ENCODE results near the gene SLIT1. TPM values are rescaled to one million over a fixed set of nuclear protein-coding genes. Genes with fewer than 3 reads are reported as not detected.
"Not testable (repeated sequence)": the region's sequence is repeated elsewhere in the genome, so short reads cannot be mapped to it uniquely, and the experiment has no call there.

The SLIT1 gene
- total RNA-seq, 1 donor from 2014 or later = under 0.01 TPM

DNA sequence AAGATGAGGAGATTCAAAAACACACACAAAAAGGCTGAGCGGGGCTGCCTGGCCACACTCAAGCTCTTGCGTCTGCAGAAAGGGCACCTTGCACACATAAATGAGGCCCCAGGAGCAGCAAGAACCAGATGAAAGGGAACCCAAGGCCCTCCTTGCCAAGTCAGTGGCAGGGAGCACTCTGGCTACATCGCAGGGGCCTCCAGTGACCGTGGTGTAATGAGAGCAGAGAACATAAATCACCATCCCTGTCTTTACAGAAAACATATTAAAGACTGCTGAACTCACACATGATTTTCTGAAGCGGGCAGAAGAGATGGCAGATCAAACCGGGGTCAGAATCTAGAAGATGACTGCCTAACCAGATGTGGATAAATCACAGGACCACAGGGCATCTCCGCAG is 80.5 kb downstream of the SLIT1 start:
- DNase-seq = no peak

DNA sequence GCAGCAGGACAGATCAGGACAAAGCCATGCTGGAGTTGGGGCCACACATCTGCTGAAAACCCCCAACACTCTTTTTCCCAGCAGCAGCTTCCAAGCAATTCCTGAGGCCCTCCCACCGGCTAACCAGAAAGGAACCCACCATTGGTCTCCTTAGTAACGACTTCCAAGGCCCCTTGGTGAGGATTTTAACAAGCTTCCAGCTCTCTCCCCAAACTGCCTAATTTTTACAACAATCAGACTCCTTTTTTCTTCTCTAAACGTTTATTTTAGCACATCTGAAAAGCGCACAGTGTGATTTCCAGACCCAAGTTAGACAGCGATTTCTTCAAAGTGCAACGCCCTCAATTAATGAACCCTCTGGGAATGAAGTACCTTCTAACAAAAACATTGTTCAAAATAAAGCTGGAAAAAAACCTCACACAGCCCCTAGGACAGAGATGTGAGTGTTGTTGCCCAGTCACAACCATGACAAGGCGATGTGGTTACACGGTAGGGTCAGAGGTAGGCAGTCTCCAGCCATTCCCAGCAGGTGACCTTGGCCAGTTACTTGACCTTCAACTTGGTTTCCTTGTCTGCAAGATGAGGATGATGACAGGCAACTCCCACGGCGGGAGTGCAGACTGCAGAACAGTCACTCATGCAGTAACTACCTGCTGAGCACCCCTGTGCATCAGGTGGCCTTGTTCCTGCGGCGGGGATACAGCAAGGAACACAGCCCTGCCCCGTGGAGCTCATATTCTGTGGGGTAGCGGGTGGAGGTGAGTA is 82.3 kb downstream of the SLIT1 start:
- no peak for DNase-seq

DNA sequence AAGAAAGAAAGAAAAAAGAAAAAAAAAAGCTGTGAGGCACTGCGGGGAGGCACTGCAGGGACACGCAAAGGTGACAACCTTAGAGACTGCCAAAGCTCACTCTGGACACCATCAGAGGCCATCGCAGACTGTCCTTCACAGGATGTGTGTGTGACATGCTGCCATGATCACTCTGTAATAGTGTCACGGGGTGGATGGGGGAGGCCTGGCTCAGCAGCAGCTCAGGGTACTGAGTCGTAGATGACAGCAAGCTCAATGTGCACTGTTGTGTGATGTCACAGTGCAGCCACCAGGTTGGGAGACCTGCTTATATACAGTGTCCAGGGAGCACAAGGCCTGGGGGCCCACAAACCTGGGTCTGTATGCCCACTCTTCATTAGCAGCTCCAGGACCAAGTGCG is 83.3 kb downstream of the SLIT1 start:
- no peak for DNase-seq

DNA sequence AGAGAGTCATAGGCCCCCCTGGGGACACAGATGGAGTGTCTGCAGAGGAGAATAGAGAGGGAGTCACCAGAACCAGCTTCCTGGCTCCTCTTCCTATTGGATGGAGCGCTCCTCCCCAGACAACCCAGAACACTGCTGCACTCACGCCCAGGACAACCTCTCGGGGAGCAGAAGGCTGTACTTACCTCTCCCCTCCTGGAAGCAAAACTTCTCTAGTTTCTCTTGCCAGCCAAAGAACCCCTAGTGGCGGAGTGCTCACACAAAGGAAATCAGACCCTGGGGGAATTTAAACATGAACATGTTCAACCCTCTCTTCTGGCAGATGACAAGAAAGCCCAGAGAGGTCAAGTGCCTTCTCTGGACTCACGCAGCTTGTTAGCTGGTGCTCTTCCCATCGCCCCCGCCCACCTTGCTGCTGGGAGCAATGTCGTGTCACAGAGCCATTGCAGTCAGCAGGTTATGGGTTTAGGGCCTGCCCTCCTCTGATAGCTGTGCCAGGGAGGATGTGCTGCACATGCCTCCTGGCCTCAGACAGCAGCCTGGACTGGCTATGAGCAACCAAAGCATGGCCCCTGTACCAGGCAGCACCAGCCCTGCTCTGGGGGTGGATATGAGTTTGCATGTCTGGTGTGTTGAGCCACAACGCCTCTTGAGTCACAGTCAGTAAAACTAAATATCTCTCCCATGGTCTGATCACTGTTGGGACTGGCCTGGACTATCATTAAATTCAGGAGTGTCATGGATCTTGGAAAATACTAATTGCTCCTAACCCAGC is 84.4 kb downstream of the SLIT1 start:
- DNase-seq = no peak

DNA sequence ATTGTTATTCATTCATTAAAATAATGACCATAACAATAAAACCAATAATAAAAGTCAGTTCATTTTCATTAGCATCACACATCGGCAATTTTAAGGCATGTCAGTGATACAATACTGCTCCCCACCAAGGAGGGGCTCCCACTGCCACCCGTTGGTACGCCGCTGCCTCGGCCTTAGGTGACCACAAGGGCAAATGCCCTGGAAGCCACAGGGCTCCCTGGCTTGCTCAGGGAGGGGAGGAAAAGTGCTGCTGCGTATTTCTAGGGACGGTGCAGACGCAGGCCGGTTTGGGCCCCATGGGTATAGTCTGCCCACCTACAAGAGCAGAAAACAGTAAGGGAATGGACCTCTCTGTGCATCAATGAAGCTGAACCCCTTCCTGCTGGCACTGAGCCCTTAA is 85.1 kb downstream of the SLIT1 start:
- no peak for DNase-seq

GRCh38 chr10:97099868-97100267 is 85.9 kb downstream of the SLIT1 start:
- DNase-seq = no peak

- DNase-seq = no peak
Observed at GRCh38 chr10:97099089-97099488, 86.7 kb downstream of the SLIT1 start.

DNA sequence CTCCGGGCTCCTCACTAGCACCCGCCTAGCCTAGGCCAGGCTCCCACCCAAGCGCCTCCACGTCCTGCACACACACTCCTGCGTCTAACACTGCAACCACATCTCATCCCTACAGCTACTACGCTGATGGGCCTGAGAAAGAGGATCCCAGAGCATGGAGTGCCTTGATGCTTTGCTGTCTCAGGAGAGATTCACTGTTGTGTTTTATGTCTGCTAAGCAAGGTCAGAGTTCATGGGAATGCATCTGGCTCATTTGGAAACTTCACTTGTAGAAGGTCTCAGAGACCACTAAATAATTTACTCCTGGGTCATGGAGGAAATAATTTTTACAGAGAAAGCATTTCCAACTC is 88.7 kb downstream of the SLIT1 start:
- DNase-seq = no peak

- no peak for DNase-seq
Observed at GRCh38 chr10:97096261-97097083, 89.3 kb downstream of the SLIT1 start.

- no peak for DNase-seq
Observed at GRCh38 chr10:97095701-97096260, 90.0 kb downstream of the SLIT1 start.

DNA sequence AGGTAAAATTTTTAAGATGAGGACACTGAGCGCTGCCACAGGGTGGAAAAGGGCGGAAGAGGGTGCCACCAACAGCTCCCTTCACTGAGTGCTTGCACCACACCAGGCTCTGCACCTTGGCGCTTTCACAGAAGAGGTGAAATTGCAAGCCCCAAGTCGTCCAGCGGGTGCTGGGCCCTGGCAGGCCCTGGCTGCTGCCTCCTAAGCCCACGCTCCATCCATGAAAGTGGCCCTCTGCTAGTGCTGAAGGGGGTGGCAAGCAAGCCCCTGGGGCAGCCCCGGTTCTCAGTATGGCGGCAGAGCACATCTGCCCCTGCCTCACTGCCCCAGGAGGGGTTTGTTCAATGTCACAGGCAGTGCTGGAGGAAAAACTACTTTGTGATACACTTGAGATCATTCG is 95.1 kb downstream of the SLIT1 start:
- DNase-seq = no peak

DNA sequence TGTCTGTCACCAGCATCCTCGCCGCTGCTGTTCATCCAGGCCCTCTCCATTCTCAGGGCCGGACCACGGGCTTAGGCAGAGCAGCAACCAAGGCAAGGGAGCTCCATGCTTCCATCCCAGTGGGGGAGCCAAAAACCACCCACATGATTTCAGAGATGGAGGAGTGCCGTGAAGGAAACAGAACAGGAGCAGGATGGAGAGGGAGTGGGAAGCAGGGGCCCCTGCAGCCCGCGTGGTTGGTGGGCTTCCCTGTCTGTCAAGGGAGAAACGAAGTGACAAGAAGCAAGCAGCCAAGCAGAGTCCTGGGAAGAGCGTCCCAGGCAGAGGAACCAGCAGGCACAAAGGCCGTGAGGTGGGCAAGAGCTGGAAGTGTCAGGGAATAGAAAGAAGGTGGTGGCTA is 95.7 kb downstream of the SLIT1 start:
- no peak for DNase-seq

- DNase-seq = no peak
Observed at GRCh38 chr10:97089209-97089870, 96.4 kb downstream of the SLIT1 start.

GRCh38 chr10:97087296-97087695 is 98.5 kb downstream of the SLIT1 start:
- no peak for DNase-seq

- DNase-seq = no peak
Observed at GRCh38 chr10:97086530-97086929, 99.2 kb downstream of the SLIT1 start.

- DNase-seq = no peak
Observed at GRCh38 chr10:97083228-97083829, 102.4 kb downstream of the SLIT1 start.

GRCh38 chr10:97082575-97082974 is 103.2 kb downstream of the SLIT1 start:
- DNase-seq = not testable (repeated sequence)

- DNase-seq = peak; percentile 83
Observed at GRCh38 chr10:97081621-97082235, 104.0 kb downstream of the SLIT1 start.

DNA sequence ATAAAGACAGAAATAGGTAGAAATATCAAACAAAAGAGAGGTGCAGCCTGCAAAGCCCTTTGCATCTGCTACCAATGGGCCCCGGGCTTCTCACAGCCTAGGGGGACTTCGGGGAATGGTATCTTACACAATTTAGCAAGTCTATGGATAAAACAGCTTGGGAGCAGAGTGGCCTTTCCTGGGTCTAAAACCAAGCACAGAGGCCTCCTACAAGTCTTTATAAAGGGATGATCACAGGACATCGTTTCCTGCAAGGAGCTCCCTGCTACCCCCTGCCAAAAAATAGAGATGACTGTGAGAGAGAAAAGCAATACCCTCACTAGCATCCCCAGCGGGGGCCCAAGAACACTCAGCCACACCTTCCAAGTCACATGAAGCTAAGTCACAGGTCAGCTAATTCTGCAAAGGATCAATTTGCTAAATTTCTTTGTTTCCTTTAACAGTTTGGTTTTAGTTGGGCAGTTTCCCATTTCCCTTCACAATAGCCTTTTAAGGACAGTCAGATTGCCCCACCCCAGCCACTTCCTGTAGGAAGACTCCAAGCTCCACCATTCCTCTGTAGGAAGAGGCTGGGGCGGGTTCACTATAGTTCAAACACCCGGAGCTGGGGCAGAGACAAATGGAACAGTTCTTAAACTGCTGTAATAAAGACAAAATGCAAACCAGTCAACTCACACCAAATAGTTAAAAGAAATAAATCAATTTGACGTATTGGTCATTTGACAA is 105.5 kb downstream of the SLIT1 start:
- DNase-seq = no peak

DNA sequence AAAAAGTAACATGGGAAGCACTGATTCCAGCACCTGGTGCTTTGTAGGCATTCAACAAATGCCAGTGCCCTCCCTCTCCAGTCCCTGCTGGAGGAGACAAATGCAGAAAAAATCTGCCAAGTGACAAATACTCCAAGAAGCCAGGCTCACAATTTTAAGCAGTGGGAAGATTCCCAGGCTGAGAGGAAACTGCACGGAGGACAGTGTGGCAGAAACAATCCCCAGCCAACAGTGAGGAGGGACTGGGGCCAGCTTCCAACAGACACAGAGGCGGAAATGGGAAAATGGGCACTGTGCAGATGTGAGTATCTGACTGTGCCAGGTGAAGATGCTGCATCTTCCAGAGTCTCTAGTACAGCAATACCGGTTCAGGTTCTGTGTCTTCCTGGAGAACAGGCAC is 106.3 kb downstream of the SLIT1 start:
- no peak for DNase-seq

DNA sequence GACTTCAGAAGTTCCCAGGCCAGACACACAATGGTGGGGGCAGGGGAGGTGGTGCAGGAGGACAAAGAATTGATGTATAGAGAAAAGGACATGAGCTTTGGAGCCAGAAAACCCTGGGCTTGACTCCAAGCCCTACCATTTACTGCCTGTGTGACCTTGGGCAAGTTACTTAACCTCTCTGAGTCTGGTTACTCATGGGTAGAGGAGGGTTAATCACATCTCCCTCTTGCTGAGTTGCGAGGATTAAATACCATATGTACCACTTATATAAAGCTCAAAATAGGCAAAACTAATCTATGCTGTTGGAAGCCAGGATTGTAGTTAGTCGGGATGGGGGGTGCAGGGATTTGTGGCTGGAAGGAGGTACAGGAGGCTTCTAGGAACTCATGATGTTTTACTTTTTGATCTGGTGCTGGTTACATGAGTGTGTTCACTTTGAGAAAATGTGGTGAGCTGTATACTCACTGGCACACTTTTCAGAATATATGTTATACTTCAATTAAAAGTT is 106.8 kb downstream of the SLIT1 start:
- DNase-seq = no peak
